Endothelial cell of umbilical vein (primary cell): ENCODE data around the gene SPEF2. TPM values are rescaled to one million over a fixed set of nuclear protein-coding genes. Genes with fewer than 3 reads are reported as not detected.

Source experiments
- BruUV-seq: library from RNA; stranded (reverse); fragments of 400-500 nt; replicated peaks from 2 replicates; lab custom pipeline; 2021; lab: Mats Ljungman, UMichigan
- CTCF ChIA-PET: fragments of 300-600, 350-600 bp; sonication (Branson Sonifier 250); formaldehyde crosslinking; loops from one replicate; lab custom pipeline; 2021; ENCODE audit warnings: antibody characterized with exemption, inconsistent platforms; lab: Charles Lee
- POLR2A ChIA-PET: fragments of 300-600, 350-600 bp; sonication (Branson Sonifier 250); formaldehyde crosslinking; loops from one replicate; lab custom pipeline; 2021; ENCODE audit warnings: antibody characterized with exemption, inconsistent platforms; lab: Charles Lee
- DNase-seq: peaks from one replicate; pipeline ENCODE4 v3.0.0-alpha.2; 2011; ENCODE audit warnings: low read depth, low spot score
- FAIRE-seq: peaks from 2 replicates; lab custom pipeline; 2011; peaks lifted over from hg19 to GRCh38; lab: Jason Lieb, UNC
- H2AFZ ChIP-seq: 2 replicates; pipeline ENCODE4 v1.6.0; 2012; ENCODE audit warnings: low read depth, low read length, control low read depth, inconsistent platforms
- H3K27ac ChIP-seq: 2 replicates; pipeline ENCODE4 v1.5.1; 2011; ENCODE audit warnings: low read depth, mild to moderate bottlenecking, control low read depth, low read length, moderate library complexity; ENCODE audit not compliant: insufficient read depth
- H3K27me3 ChIP-seq, 2 experiments: 2 replicates each; pipeline versions ENCODE4 v1.6.0 to v1.6.1; 2011; ENCODE audit warnings: low read length in 2 of 2, mixed read lengths in 1 of 2; ENCODE audit not compliant: control insufficient read depth in 2 of 2, insufficient read depth in 2 of 2
- H3K36me3 ChIP-seq, 2 experiments: 2 replicates in 1 of 2; 3 replicates in 1 of 2; pipeline ENCODE4 v1.5.1; 2011; ENCODE audit warnings: low read length in 2 of 2, mild to moderate bottlenecking in 1 of 2, moderate library complexity in 1 of 2; ENCODE audit not compliant: control insufficient read depth in 2 of 2, insufficient read depth in 2 of 2; ENCODE audit errors: extremely low read depth in 1 of 2
- H3K4me1 ChIP-seq: 3 replicates; pipeline ENCODE4 v1.5.1; 2011; ENCODE audit warnings: mild to moderate bottlenecking, low read length; ENCODE audit not compliant: control insufficient read depth, insufficient read depth; ENCODE audit errors: extremely low read depth
- H3K4me2 ChIP-seq: 2 replicates; pipeline ENCODE4 v1.6.1; 2011; ENCODE audit warnings: low read length, control low read depth, mixed read lengths; ENCODE audit not compliant: insufficient read depth
- H3K4me3 ChIP-seq, 3 experiments: fragments of 200-600 bp in 1 of 3; sonication (generic), shearing (Covaris generic) in 1 of 3; replicated peaks in 1 of 3; 2 replicates each; pipeline ENCODE4 v1.5.1; 2011 to 2016; ENCODE audit warnings: control low read depth in 3 of 3, low read length in 3 of 3, mild to moderate bottlenecking in 2 of 3, inconsistent platforms in 1 of 3, low read depth in 1 of 3, moderate library complexity in 1 of 3; ENCODE audit not compliant: insufficient read depth in 1 of 3
- H3K79me2 ChIP-seq: 2 replicates; pipeline ENCODE4 v1.6.0; 2012; ENCODE audit warnings: low read length, inconsistent platforms; ENCODE audit not compliant: control insufficient read depth, insufficient read depth
- H3K9ac ChIP-seq: replicated peaks from 2 replicates; pipeline ENCODE3; 2011; ENCODE audit warnings: low read length, control low read depth; ENCODE audit not compliant: insufficient read depth; ENCODE audit errors: extremely low read depth
- H3K9me1 ChIP-seq: replicated peaks from 3 replicates; pipeline ENCODE4 v1.6.0; 2011; ENCODE audit warnings: mild to moderate bottlenecking, low read length; ENCODE audit not compliant: control insufficient read depth, insufficient read depth; ENCODE audit errors: extremely low read depth
- H3K9me3 ChIP-seq: replicated peaks from 2 replicates; pipeline ENCODE4 v1.5.1; 2012; ENCODE audit warnings: low read length, inconsistent platforms; ENCODE audit not compliant: control insufficient read depth, insufficient read depth
- H4K20me1 ChIP-seq: replicated peaks from 2 replicates; pipeline ENCODE3; 2011; ENCODE audit warnings: mild to moderate bottlenecking, low read length; ENCODE audit not compliant: control insufficient read depth, insufficient read depth; ENCODE audit errors: extremely low read depth
- EZH2 ChIP-seq: IDR thresholded peaks from 2 replicates; pipeline ENCODE4 v1.6.1; 2012; ENCODE audit warnings: borderline replicate concordance, low read depth, mild to moderate bottlenecking, moderate library complexity, low read length, inconsistent platforms; ENCODE audit not compliant: severe bottlenecking
- FOS ChIP-seq: IDR thresholded peaks from 2 replicates; pipeline ENCODE4 v1.6.1; 2011; ENCODE audit warnings: mild to moderate bottlenecking, low read length, moderate library complexity, borderline replicate concordance; ENCODE audit not compliant: insufficient read depth
- GATA2 ChIP-seq: IDR thresholded peaks from 2 replicates; pipeline ENCODE4 v1.7.0; 2011; ENCODE audit warnings: low read depth, mild to moderate bottlenecking, moderate library complexity, mixed read lengths, low read length; ENCODE audit not compliant: insufficient read length, insufficient read depth
- MYC ChIP-seq: IDR thresholded peaks from one replicate; pipeline ENCODE4 v1.6.1; 2011; ENCODE audit warnings: mild to moderate bottlenecking, low read depth, low read length
- POLR2A ChIP-seq: IDR thresholded peaks from 2 replicates; pipeline ENCODE4 v1.6.1; 2012; ENCODE audit warnings: low read depth, mild to moderate bottlenecking, control low read depth, low read length
- dilution Hi-C: fragments of 300-500 bp; cut with MboI; formaldehyde crosslinking; loops from one replicate; pipeline ENCODE4 v1.15.0; 2019; ENCODE audit warnings: low sequenced_read_pairs; ENCODE audit not compliant: extremely low pct_ligation_motif_present
- intact Hi-C: fragments of 100-400 bp; cut with micrococcal nuclease; formaldehyde crosslinking; loops from one replicate; pipeline ENCODE4 v1.10.0; 2022
- polyA plus RNA-seq, 4 experiments: library from polyadenylated mRNA; depleted of rRNA in 3 of 4; stranded (reverse) in 3 of 4; unstranded in 1 of 4; fragments of >200 nt; gene quantifications; 2 replicates each; pipeline versions ENCODE4 v1.2.1 to v1.2.3, GENCODE V29; 2011 to 2012; ENCODE audit warnings: missing spikeins in 1 of 4
- total RNA-seq: library from RNA; stranded (reverse); gene quantifications from 2 replicates; pipeline ENCODE4 v1.2.3, GENCODE V29; 2021
- TF ChIP-seq, protein P1 (sequence below), 2 donors: IDR thresholded peaks; 1 replicate in 1 of 2; 2 replicates in 1 of 2; pipeline ENCODE4 v1.5.1; 2011; ENCODE audit warnings: low read length in 2 of 2, mild to moderate bottlenecking in 2 of 2, moderate library complexity in 2 of 2, control low read depth in 1 of 2, inconsistent platforms in 1 of 2, low read depth in 1 of 2; ENCODE audit not compliant: insufficient read depth in 1 of 2; ENCODE audit errors: extremely low read depth in 1 of 2
- TF ChIP-seq, protein P2 (sequence below): IDR thresholded peaks from 2 replicates; pipeline ENCODE4 v1.6.1; 2011; ENCODE audit not compliant: insufficient read depth, insufficient read length

Gene SPEF2
- total and polyA plus RNA-seq, 2 donors (not counting 3 experiments of a cell fraction or from before 2014, with no cell fraction given): 0.28 to 0.73 TPM

DNA sequence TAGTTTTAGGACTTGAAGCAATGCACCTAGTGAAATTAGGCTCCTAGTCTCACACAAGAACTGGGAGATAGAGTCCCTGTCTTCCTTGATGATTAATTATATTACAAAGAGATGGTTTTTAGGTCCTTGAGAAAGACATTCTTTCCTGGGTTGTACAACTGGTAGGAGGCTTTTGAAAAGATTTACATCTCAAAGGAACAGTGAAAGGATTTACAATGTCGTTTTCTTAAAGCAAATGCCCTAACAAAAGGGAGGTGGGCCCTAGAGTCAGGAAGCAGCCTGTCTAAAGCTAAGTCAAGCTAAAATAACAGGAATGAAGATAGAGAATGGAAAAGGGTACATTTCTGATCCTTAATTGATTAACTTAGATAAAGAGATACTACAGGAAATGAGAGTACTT lies 136.8 kb downstream of the SPEF2 start:
- no peaks in the 10 kb centered on the region for H3K4me1 ChIP-seq
- POLR2A ChIA-PET: no interaction called here
- no peak overlapping the region for H3K4me2 ChIP-seq
- no peak overlapping the region for H3K27ac ChIP-seq
- no peak overlapping the region for H3K9ac ChIP-seq
- H3K9me3 ChIP-seq: no peaks in the 10 kb centered on the region
- no peaks in the 10 kb centered on the region for H3K9me1 ChIP-seq
- H4K20me1 ChIP-seq: no peaks in the 10 kb centered on the region
- DNase-seq (no peak), FAIRE-seq (no peak)
- intact Hi-C loops: no loop called here
- H3K4me3 ChIP-seq: no peak overlapping the region
- H3K27me3 ChIP-seq: no peaks in the 10 kb centered on the region
- no TSS peak for BruUV-seq
- CTCF ChIA-PET: no interaction called here
- TF ChIP-seq, protein P1, sequence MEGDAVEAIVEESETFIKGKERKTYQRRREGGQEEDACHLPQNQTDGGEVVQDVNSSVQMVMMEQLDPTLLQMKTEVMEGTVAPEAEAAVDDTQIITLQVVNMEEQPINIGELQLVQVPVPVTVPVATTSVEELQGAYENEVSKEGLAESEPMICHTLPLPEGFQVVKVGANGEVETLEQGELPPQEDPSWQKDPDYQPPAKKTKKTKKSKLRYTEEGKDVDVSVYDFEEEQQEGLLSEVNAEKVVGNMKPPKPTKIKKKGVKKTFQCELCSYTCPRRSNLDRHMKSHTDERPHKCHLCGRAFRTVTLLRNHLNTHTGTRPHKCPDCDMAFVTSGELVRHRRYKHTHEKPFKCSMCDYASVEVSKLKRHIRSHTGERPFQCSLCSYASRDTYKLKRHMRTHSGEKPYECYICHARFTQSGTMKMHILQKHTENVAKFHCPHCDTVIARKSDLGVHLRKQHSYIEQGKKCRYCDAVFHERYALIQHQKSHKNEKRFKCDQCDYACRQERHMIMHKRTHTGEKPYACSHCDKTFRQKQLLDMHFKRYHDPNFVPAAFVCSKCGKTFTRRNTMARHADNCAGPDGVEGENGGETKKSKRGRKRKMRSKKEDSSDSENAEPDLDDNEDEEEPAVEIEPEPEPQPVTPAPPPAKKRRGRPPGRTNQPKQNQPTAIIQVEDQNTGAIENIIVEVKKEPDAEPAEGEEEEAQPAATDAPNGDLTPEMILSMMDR (IDR thresholded peaks at IDR 0.05; ENCODE audit: extremely low read depth in 1 of 2, insufficient read depth in 1 of 2, low read depth in 1 of 2, low read length in 2 of 2): no peak
- TF ChIP-seq, protein P2, sequence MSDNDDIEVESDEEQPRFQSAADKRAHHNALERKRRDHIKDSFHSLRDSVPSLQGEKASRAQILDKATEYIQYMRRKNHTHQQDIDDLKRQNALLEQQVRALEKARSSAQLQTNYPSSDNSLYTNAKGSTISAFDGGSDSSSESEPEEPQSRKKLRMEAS: no peak
- TF ChIP-seq FOS (no peak), POLR2A (no peak), EZH2 (no peak), MYC (no peak)
- dilution Hi-C loops: no loop called here
- no peaks in the 10 kb centered on the region for H3K36me3 ChIP-seq
- no peaks in the 10 kb centered on the region for H3K79me2 ChIP-seq
- H2AFZ ChIP-seq: no peak overlapping the region

DNA sequence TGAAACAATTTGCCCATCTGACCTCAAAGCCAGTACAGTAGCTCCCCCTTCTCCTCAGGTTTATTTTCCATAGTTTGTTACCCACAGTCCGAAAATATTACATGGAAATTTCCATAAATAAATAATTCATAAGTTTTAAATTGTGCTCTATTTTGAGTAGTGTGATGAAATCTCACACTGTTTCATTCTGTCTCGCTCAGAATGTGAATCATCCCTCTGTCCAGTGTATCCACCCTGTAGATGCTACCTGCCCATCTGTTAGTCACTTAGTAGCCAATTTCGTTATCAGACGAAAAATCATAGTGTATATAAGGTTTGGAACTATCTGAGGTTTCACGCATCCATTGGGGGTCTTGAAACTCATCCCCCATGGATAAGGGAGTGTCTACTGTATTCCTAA lies 138.3 kb downstream of the SPEF2 start:
- Histone ChIP-seq H3K27me3 (no peaks in the 10 kb centered on the region), H3K4me2 (no peak overlapping the region), H3K9me3 (no peaks in the 10 kb centered on the region), H3K27ac (no peak overlapping the region), H3K9ac (no peak overlapping the region), H4K20me1 (no peaks in the 10 kb centered on the region), H3K4me1 (no peaks in the 10 kb centered on the region), H2AFZ (no peak overlapping the region), H3K4me3 (no peak overlapping the region), H3K79me2 (no peaks in the 10 kb centered on the region), H3K36me3 (no peaks in the 10 kb centered on the region), H3K9me1 (no peaks in the 10 kb centered on the region)
- dilution Hi-C loops: no loop called here
- no TSS peak for BruUV-seq
- DNase-seq (no peak), FAIRE-seq (no peak)
- ChIA-PET CTCF (no interaction called here), POLR2A (no interaction called here)
- intact Hi-C loops: no loop called here
- no peak for TF ChIP-seq GATA2
